Sigmoid colon (tissue), 4 donors: ENCODE measurements around the gene PLEKHN1.

Source experiments
- CTCF ChIP-seq, 4 experiments: fragments of 450-650 bp in 3 of 4; fragments of 200-600 bp in 1 of 4; IDR thresholded peaks; one replicate each; pipeline ENCODE4 v1.5.1; 2016 to 2019; ENCODE audit warnings: antibody characterized with exemption in 4 of 4, mild to moderate bottlenecking in 3 of 4, moderate library complexity in 2 of 4
- EP300 ChIP-seq, 4 donors: sonication (generic); formaldehyde crosslinking; IDR thresholded peaks; one replicate each; pipeline ENCODE4 v1.6.1; 2017; ENCODE audit warnings: antibody characterized with exemption in 4 of 4

DNA sequence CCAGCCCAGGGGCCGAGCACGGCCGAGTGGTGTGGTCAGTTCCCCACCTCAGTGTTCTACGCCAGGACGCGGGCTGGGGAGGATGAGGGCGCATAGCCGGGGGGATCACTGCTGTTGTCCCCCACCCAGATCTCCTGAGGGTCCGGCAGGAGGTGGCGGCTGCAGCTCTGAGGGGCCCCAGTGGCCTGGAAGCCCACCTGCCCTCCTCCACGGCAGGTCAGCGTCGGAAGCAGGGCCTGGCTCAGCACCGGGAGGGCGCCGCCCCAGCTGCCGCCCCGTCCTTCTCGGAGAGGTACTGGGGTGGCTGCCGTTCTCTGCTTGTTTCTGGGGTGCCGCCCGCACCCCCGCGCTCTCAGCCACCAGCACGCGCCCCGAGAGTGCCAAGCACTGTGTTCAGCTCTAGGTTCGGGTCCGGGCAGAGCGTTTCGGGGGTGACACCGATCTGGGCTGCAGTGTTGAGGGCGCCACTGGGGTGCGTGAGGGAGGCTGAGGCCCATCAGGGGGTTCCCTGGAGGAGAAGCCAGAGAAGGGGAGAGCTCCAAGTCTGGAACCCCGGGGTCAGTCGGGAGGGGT, 25.2 kb upstream of the PLEKHN1 start:
- TF ChIP-seq CTCF (IDR thresholded peaks at IDR 0.05) (no peak), EP300 (IDR thresholded peaks at IDR 0.05) (no peak)
